Prostate gland (tissue), 2 donors: ENCODE results near the gene SPATA31C1. TPM values are rescaled to one million over a fixed set of nuclear protein-coding genes. Genes with fewer than 3 reads are reported as not detected.
"Not testable (repeated sequence)": the region's sequence is repeated elsewhere in the genome, so short reads cannot be mapped to it uniquely, and the experiment has no call there.

Experiments
- DNase-seq: peaks from one replicate; pipeline ENCODE4 v3.0.0-alpha.2; 2019; ENCODE audit warnings: low spot score
- H3K27ac ChIP-seq, 2 donors: fragments of 200-600 bp; sonication (generic); 2 replicates each; pipeline ENCODE4 v1.5.1; 2017 to 2019
- H3K27me3 ChIP-seq: fragments of 200-600 bp; sonication (generic); replicated peaks from 2 replicates; pipeline ENCODE4 v1.5.1; 2019; ENCODE audit not compliant: insufficient read depth
- H3K36me3 ChIP-seq, 2 donors: fragments of 200-600 bp; sonication (generic); 1 replicate in 1 of 2; 2 replicates in 1 of 2; pipeline versions ENCODE4 v1.5.1 to v1.8.1; 2017 to 2019
- H3K4me1 ChIP-seq: fragments of 200-600 bp; sonication (generic); replicated peaks from 2 replicates; pipeline ENCODE4 v1.5.1; 2019
- H3K4me3 ChIP-seq, 2 donors: fragments of 200-600 bp; sonication (generic); 2 replicates each; pipeline ENCODE4 v1.5.1; 2017 to 2019
- H3K9me3 ChIP-seq: fragments of 200-600 bp; sonication (generic); 2 replicates; pipeline ENCODE4 v1.5.1; 2017
- CTCF ChIP-seq, 4 experiments: fragments of 200-600 bp in 2 of 4; fragments of 450-650 bp in 2 of 4; sonication (generic) in 2 of 4; IDR thresholded peaks; 1 replicate in 3 of 4; 2 replicates in 1 of 4; pipeline ENCODE4 v1.5.1; 2016 to 2019; ENCODE audit warnings: antibody characterized with exemption in 4 of 4, mild to moderate bottlenecking in 2 of 4, moderate library complexity in 2 of 4
- POLR2A ChIP-seq: fragments of 450-650 bp; IDR thresholded peaks from one replicate; pipeline ENCODE4 v1.6.1; 2016; ENCODE audit warnings: antibody characterized with exemption, mild to moderate bottlenecking
- POLR2AphosphoS5 ChIP-seq: sonication (generic); formaldehyde crosslinking; IDR thresholded peaks from one replicate; pipeline ENCODE4 v1.6.1; 2017; ENCODE audit warnings: antibody characterized with exemption
- WGBS: methylation state at CpG from one replicate; pipeline ENCODE4 v1.1.5; 2018; 5-methylcytosine and 5-hydroxymethylcytosine counted together
- intact Hi-C: fragments of 100-400 bp; cut with DNase I; formaldehyde crosslinking; loops from one replicate; pipeline ENCODE4 v1.14.2; 2022
- total RNA-seq, 2 donors: library from RNA; depleted of rRNA; stranded (reverse); fragments of >200 nt; gene quantifications; one replicate each; pipeline ENCODE4 v1.1.0, GENCODE V29; 2016

Gene SPATA31C1
- total RNA-seq: under 1 TPM in 1 of 2 donors, not detected in 1; 0.97 TPM

- intact Hi-C loops, DNase-seq, H3K9me3 ChIP-seq, H3K27ac ChIP-seq, H3K4me3 ChIP-seq, H3K27me3 ChIP-seq, H3K36me3 ChIP-seq, H3K4me1 ChIP-seq: not testable (repeated sequence)
- no CpG with 5 or more reads among the region's 8 CpGs for WGBS
Measured at GRCh38 chr9:87917662-87918061, at the start of gene SPATA31C1. Gene SPATA31C1 (plus strand): TSS chr9:87917962.

- no peaks in the 10 kb centered on the region for H3K4me1 ChIP-seq
- no peaks in the 10 kb centered on the region for H3K27me3 ChIP-seq
- no peak overlapping the region for H3K27ac ChIP-seq
- no peaks in the 10 kb centered on the region for H3K9me3 ChIP-seq
- no peak overlapping the region for H3K4me3 ChIP-seq
- no peak for DNase-seq
- intact Hi-C loops: no loop called here
- no peak for TF ChIP-seq POLR2AphosphoS5
- TF ChIP-seq POLR2A: no peak
- no peak for TF ChIP-seq CTCF (IDR thresholded peaks at IDR 0.05)
- 96% methylated on average over 8 of the region's 9 CpGs for WGBS
- no peaks in the 10 kb centered on the region for H3K36me3 ChIP-seq
Measured at GRCh38 chr9:87868175-87868574, 49.6 kb upstream of the SPATA31C1 start.

GRCh38 chr9:87868635-87869034 lies 49.1 kb upstream of the SPATA31C1 start:
- Histone ChIP-seq H3K36me3 (no peaks in the 10 kb centered on the region), H3K9me3 (no peaks in the 10 kb centered on the region), H3K4me1 (no peaks in the 10 kb centered on the region), H3K27ac (no peak overlapping the region), H3K27me3 (no peaks in the 10 kb centered on the region), H3K4me3 (no peak overlapping the region)
- intact Hi-C loops: no loop called here
- WGBS: 97% methylated on average over 3 of the region's 3 CpGs
- DNase-seq: no peak
- TF ChIP-seq POLR2A (no peak), CTCF (IDR thresholded peaks at IDR 0.05) (no peak), POLR2AphosphoS5 (no peak)

- Histone ChIP-seq H3K4me1 (no peaks in the 10 kb centered on the region), H3K27ac (no peak overlapping the region), H3K36me3 (no peaks in the 10 kb centered on the region), H3K4me3 (no peak overlapping the region), H3K9me3 (no peaks in the 10 kb centered on the region), H3K27me3 (no peaks in the 10 kb centered on the region)
- TF ChIP-seq CTCF (IDR thresholded peaks at IDR 0.05) (no peak), POLR2A (no peak), POLR2AphosphoS5 (no peak)
- WGBS: 86% methylated on average over 11 of the region's 11 CpGs
- intact Hi-C loops: no loop called here
- no peak for DNase-seq
Measured at GRCh38 chr9:87869082-87869481, 48.7 kb upstream of the SPATA31C1 start.

- DNase-seq: no peak
- 45% methylated on average over 7 of the region's 7 CpGs for WGBS
- Histone ChIP-seq H3K4me1 (no peaks in the 10 kb centered on the region), H3K36me3 (no peaks in the 10 kb centered on the region), H3K4me3 (no peak overlapping the region), H3K9me3 (no peaks in the 10 kb centered on the region), H3K27me3 (no peaks in the 10 kb centered on the region), H3K27ac (no peak overlapping the region)
- intact Hi-C loops: no loop called here
- TF ChIP-seq POLR2A (no peak), CTCF (IDR thresholded peaks at IDR 0.05) (no peak), POLR2AphosphoS5 (no peak)
Measured at GRCh38 chr9:87871425-87872078, 46.2 kb upstream of the SPATA31C1 start.
